PFSK-1 (cell line): ENCODE results near the gene CR1.

Experiments used
- FOXP2 ChIP-seq: optimal IDR thresholded peaks from 2 replicates; pipeline ENCODE3; 2011; ENCODE audit warnings: borderline replicate concordance, control low read depth, inconsistent platforms; ENCODE audit not compliant: insufficient read depth; ENCODE audit errors: extremely low read length, extremely low read depth
- POLR2AphosphoS5 ChIP-seq: IDR thresholded peaks from 2 replicates; pipeline ENCODE4 v1.6.1; 2012; ENCODE audit warnings: low read depth, mild to moderate bottlenecking, control low read depth, low read length, moderate library complexity
- REST ChIP-seq, 2 experiments: IDR thresholded peaks; 2 replicates each; pipeline versions ENCODE4 v1.6.1 to v1.8.0; 2011 to 2012; ENCODE audit warnings: low read depth in 2 of 2, low read length in 2 of 2, control low read depth in 1 of 2, inconsistent platforms in 1 of 2, mild to moderate bottlenecking in 1 of 2, moderate library complexity in 1 of 2; ENCODE audit not compliant: insufficient read depth in 1 of 2
- SIN3A ChIP-seq: IDR thresholded peaks from 2 replicates; pipeline ENCODE4 v1.6.1; 2012; ENCODE audit warnings: mild to moderate bottlenecking, low read length, moderate library complexity, borderline replicate concordance; ENCODE audit not compliant: insufficient read depth
- TAF1 ChIP-seq: IDR thresholded peaks from 2 replicates; pipeline ENCODE4 v1.6.1; 2012; ENCODE audit warnings: low read length, control low read depth, borderline replicate concordance; ENCODE audit not compliant: insufficient read depth

CR1 gene

GRCh38 chr1:207676153-207676552, 180.2 kb downstream of the CR1 start:
- TF ChIP-seq REST (IDR thresholded peaks at IDR 0.05; ENCODE audit: insufficient read depth in 1 of 2, low read depth in 2 of 2, low read length in 2 of 2) = no peak
- no peak for TF ChIP-seq TAF1
- no peak for TF ChIP-seq FOXP2
- no peak for TF ChIP-seq POLR2AphosphoS5

GRCh38 chr1:207691010-207691409, 195.1 kb downstream of the CR1 start:
- TF ChIP-seq POLR2AphosphoS5 (no peak), FOXP2 (no peak), TAF1 (no peak), REST (IDR thresholded peaks at IDR 0.05; ENCODE audit: insufficient read depth in 1 of 2, low read depth in 2 of 2, low read length in 2 of 2) (no peak), SIN3A (no peak)
